B cell (primary cell): Measurements from ENCODE around the gene XDH.

ENCODE experiments used
- EZH2 ChIP-seq: IDR thresholded peaks from 2 replicates; pipeline ENCODE4 v1.6.1; 2012; ENCODE audit warnings: borderline replicate concordance, low read depth, mild to moderate bottlenecking, moderate library complexity, low read length; ENCODE audit not compliant: insufficient read depth, poor library complexity, severe bottlenecking
- TF ChIP-seq, protein P1 (sequence below): fragments of 200-600 bp; IDR thresholded peaks from one replicate; pipeline ENCODE4 v1.8.0; 2022; ENCODE audit warnings: antibody characterized with exemption, mild to moderate bottlenecking

DNA sequence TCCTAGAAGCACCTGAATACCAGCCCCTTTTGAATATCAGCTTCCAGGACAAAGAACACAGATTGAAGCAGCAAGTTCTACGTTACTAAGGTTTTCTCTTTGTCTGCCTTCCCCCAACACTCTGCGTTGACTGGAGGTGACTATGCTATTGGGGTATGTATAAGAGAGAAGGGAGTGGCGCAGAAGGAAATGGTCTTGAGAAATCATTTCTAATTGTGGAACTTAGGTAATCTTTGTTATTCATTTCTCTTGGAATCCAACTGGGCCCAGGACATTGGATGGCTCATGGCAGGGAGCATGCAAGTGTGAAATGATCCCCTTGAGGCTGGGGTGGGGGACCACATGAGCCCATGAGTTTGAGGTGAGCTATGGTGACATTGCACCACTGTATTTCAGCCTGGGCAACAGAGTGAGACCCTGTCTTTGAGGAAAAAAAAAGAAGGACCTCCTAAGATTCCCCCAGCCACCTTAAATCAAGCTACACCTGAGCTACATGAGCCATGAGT, 29.7 kb downstream of the XDH start:
- TF ChIP-seq, protein P1, sequence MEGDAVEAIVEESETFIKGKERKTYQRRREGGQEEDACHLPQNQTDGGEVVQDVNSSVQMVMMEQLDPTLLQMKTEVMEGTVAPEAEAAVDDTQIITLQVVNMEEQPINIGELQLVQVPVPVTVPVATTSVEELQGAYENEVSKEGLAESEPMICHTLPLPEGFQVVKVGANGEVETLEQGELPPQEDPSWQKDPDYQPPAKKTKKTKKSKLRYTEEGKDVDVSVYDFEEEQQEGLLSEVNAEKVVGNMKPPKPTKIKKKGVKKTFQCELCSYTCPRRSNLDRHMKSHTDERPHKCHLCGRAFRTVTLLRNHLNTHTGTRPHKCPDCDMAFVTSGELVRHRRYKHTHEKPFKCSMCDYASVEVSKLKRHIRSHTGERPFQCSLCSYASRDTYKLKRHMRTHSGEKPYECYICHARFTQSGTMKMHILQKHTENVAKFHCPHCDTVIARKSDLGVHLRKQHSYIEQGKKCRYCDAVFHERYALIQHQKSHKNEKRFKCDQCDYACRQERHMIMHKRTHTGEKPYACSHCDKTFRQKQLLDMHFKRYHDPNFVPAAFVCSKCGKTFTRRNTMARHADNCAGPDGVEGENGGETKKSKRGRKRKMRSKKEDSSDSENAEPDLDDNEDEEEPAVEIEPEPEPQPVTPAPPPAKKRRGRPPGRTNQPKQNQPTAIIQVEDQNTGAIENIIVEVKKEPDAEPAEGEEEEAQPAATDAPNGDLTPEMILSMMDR = no peak
- TF ChIP-seq EZH2 = no peak
